Choroid plexus epithelial cell (primary cell): ENCODE results near the gene CTU2.
A peak's percentile ranks its signal among the peaks of the same experiment; 100 is the strongest.

Experiments used
- DNase-seq: peaks from one replicate; pipeline ENCODE4 v3.0.0-alpha.2; 2010; ENCODE audit warnings: low read depth
- H3K4me3 ChIP-seq: 2 replicates; pipeline ENCODE4 v1.5.1; 2011; ENCODE audit warnings: low read depth, mild to moderate bottlenecking, control low read depth, low read length, moderate library complexity
- TF ChIP-seq, protein P1 (sequence below): conservative IDR thresholded peaks from 2 replicates; pipeline ENCODE4 v1.5.1; 2011; ENCODE audit warnings: low read depth, mild to moderate bottlenecking, control low read depth, inconsistent platforms, low read length, moderate library complexity

The CTU2 gene

GRCh38 chr16:88672776-88673175 is 33.5 kb upstream of the CTU2 start:
- TF ChIP-seq, protein P1, sequence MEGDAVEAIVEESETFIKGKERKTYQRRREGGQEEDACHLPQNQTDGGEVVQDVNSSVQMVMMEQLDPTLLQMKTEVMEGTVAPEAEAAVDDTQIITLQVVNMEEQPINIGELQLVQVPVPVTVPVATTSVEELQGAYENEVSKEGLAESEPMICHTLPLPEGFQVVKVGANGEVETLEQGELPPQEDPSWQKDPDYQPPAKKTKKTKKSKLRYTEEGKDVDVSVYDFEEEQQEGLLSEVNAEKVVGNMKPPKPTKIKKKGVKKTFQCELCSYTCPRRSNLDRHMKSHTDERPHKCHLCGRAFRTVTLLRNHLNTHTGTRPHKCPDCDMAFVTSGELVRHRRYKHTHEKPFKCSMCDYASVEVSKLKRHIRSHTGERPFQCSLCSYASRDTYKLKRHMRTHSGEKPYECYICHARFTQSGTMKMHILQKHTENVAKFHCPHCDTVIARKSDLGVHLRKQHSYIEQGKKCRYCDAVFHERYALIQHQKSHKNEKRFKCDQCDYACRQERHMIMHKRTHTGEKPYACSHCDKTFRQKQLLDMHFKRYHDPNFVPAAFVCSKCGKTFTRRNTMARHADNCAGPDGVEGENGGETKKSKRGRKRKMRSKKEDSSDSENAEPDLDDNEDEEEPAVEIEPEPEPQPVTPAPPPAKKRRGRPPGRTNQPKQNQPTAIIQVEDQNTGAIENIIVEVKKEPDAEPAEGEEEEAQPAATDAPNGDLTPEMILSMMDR: peak; percentile 40
- no peak overlapping the region for H3K4me3 ChIP-seq
- no peak for DNase-seq

DNA sequence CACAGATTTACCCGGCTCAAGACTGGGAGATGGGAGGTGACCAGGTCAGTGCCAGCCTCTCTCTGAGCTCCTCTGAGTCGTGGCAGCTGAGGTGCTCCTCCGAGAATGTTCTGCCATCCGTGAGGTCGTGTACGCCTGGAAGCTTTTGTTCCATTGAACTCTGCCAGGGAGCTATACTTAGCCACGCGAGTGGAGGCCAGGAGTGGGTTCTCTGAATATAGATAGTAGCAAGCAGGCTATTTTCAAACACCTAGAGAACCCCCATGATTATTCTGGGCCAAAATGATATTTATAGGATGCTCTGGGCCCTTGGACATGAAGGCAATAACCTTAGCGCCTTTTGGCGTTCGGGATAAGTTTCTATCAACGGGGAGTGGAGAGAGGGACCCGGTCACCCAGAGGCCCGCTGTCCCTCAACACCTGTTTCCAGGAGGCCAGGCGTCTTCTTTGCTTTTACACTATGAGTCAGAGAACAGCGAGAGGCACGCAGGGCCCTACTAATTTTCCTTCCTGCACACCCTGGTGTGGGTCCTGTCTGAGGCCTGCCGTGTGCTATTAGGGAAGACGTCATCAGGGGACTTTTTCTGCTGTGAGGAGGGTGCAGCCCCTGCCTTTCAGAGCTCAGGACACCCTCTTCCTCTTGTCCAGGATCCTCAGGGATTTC is 32.5 kb upstream of the CTU2 start:
- H3K4me3 ChIP-seq: no peak overlapping the region
- DNase-seq: no peak
- TF ChIP-seq, protein P1: no peak

DNA sequence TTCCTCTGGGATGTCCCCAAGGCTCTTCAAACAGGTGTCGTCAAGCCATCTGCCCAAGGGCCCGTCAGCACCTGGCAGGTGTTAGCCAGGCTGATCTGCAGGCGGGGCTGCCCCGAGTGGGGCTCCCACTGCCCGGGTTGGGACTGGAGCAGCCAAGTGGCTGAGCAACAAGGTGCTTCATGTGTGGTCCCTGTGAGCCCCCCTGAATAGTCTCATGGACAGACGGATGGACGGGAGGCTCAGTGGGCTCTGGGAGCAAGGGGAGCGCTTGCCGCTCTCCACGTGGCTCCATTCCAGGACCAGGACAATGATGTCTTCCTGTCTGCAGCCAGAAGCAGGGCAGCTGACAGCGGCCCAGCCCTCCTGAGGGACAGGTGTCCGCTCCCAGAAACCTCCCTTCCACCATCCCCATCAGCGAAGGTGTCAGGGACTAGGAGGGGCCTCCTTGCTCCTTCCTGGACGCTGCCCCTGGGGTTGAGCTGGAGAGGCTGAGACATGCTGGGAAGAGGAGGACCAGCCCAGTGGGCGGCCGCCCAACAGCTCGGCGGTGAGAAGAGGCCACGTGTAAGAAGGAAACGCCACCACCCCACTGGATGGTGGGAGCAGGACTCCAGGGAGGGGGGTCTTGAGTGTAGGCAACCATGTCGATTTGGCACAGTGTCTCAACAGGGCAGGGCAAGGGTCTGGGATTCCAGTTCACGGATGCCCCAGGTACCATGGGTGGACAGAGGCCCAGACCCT is 29.6 kb upstream of the CTU2 start:
- TF ChIP-seq, protein P1: no peak
- no peak for DNase-seq
- H3K4me3 ChIP-seq: no peak overlapping the region

DNA sequence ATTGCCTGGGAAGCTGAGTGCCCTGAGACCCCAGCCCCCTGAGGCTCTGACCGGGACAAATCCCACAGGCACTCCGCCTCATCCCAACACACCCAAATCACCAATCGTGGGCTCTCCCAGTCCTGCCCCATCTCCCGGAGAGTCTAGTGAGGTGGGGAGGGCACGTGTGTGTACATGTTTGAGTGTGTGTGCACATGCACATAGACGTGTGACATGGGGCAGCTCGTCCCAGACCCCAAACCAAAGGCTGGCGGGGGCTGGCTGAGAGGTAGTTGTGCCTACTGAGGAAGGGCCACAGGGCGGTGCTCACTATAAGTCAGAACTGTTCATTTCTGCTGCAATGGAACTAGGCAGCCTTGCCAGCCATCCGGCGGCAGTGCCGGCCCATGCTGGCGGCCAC is 28.6 kb upstream of the CTU2 start:
- no peak for DNase-seq
- H3K4me3 ChIP-seq: no peak overlapping the region
- TF ChIP-seq, protein P1: no peak

GRCh38 chr16:88678224-88678979 is 27.9 kb upstream of the CTU2 start:
- TF ChIP-seq, protein P1: no peak
- DNase-seq: no peak
- H3K4me3 ChIP-seq: no peak overlapping the region

DNA sequence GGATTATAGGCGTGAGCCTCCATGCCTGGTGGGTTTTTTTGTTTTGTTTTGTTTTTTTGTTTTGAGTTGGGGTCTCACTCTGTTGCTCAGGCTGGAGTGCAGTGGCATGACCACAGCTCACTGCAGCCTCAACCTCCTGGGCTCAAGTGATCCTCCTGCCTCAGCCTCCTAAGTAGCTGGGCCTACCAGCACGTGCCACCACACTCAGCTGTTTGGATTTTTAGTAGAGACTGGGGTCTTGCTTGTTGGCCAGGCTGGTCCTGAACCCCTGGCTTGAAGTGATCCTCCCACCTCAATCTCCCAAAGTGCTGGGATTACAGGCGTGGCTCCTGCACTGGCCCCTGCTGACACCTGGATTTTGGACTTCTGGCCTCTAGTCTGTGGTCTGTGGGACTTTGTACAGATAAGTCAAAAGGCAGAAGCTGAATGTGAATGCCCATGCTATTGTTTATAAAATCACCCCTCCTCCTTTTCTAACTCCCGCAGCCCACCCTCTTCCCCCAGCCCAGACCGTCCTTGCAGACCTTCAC is 25.7 kb upstream of the CTU2 start:
- TF ChIP-seq, protein P1: no peak
- no peak overlapping the region for H3K4me3 ChIP-seq
- no peak for DNase-seq
